ENCODE results near the gene NETO2. TPM values are rescaled to one million over a fixed set of nuclear protein-coding genes. Genes with fewer than 3 reads are reported as not detected.

Gene NETO2
- total and polyA plus RNA-seq, 2 donors (not counting 3 experiments of a cell fraction or from before 2014, with no cell fraction given): 18.4 to 24.8 TPM

DNA sequence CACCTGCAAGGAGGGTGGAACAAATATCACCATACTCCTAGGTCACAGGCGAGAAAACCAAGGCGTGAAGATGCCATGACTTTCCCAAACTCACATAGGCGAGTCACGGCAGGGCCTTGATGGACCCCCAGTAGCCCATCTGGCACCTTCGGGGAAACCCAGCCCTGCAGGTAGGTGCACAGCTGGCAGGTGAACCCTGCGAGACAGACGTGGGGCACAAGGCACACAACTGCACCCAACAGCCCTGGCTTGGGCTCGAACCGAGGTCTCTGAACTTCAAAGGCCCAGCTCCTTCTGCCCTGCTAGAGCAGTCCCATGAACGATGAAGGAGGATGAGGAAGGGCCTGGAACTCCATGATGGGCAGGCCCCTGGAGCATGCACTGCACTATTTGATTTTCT is 92.7 kb downstream of the NETO2 start:
- peaks cover 0 to 2% of the 10 kb centered on the region in 2 experiments for H3K27me3 ChIP-seq (ENCODE audit: control insufficient read depth in 2 of 2, insufficient read depth in 2 of 2, low read length in 2 of 2)
- no peaks in the 10 kb centered on the region for H3K9me3 ChIP-seq (replicated peaks; ENCODE audit: control insufficient read depth, insufficient read depth, low read length)
- H3K4me1 ChIP-seq (ENCODE audit: control insufficient read depth, extremely low read depth, insufficient read depth, low read length): no peaks in the 10 kb centered on the region
- ChIA-PET CTCF (interaction anchor here (0.9 kb wide), 1 partner anchor 93 kb away, joined by 3 read pairs; the partner anchor contains the start of gene NETO2), POLR2A (no interaction called here)
- BruUV-seq (replicated peaks): no TSS peak
- FAIRE-seq: no peak
- intact Hi-C loops (cut with micrococcal nuclease) (no loop called here), dilution Hi-C loops (cut with MboI; ENCODE audit: extremely low pct_ligation_motif_present, low sequenced_read_pairs) (no loop called here)
- TF ChIP-seq POLR2A (IDR thresholded peaks at IDR 0.05; ENCODE audit: low read depth, low read length): no peak
- no peak for TF ChIP-seq FOS (IDR thresholded peaks at IDR 0.05; ENCODE audit: borderline replicate concordance, insufficient read depth, low read length)
- no peak for TF ChIP-seq GATA2 (IDR thresholded peaks at IDR 0.05; ENCODE audit: insufficient read depth, insufficient read length, low read depth, low read length)
- no peak for TF ChIP-seq POLR2AphosphoS5 (IDR thresholded peaks at IDR 0.05; ENCODE audit: insufficient read depth, low read depth, low read length)
- TF ChIP-seq JUN (IDR thresholded peaks at IDR 0.05; ENCODE audit: borderline replicate concordance, insufficient read depth, insufficient read length, low read depth): no peak
- TF ChIP-seq MYC (IDR thresholded peaks at IDR 0.05; ENCODE audit: low read depth, low read length): no peak
- TF ChIP-seq EZH2 (IDR thresholded peaks at IDR 0.05; ENCODE audit: borderline replicate concordance, low read depth, low read length, severe bottlenecking): no peak
- TF ChIP-seq, protein P1, sequence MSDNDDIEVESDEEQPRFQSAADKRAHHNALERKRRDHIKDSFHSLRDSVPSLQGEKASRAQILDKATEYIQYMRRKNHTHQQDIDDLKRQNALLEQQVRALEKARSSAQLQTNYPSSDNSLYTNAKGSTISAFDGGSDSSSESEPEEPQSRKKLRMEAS (IDR thresholded peaks at IDR 0.05; ENCODE audit: insufficient read depth, insufficient read length): no peak
- TF ChIP-seq, protein P2, sequence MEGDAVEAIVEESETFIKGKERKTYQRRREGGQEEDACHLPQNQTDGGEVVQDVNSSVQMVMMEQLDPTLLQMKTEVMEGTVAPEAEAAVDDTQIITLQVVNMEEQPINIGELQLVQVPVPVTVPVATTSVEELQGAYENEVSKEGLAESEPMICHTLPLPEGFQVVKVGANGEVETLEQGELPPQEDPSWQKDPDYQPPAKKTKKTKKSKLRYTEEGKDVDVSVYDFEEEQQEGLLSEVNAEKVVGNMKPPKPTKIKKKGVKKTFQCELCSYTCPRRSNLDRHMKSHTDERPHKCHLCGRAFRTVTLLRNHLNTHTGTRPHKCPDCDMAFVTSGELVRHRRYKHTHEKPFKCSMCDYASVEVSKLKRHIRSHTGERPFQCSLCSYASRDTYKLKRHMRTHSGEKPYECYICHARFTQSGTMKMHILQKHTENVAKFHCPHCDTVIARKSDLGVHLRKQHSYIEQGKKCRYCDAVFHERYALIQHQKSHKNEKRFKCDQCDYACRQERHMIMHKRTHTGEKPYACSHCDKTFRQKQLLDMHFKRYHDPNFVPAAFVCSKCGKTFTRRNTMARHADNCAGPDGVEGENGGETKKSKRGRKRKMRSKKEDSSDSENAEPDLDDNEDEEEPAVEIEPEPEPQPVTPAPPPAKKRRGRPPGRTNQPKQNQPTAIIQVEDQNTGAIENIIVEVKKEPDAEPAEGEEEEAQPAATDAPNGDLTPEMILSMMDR (IDR thresholded peaks at IDR 0.05; ENCODE audit: extremely low read depth in 1 of 2, insufficient read depth in 1 of 2, low read depth in 1 of 2, low read length in 2 of 2): no peak
- no peak overlapping the region for H2AFZ ChIP-seq (ENCODE audit: low read depth, low read length)
- DNase-seq (ENCODE audit: low read depth, low spot score): no peak
- no peaks in the 10 kb centered on the region for H4K20me1 ChIP-seq (replicated peaks; ENCODE audit: control insufficient read depth, extremely low read depth, insufficient read depth, low read length)
- H3K9me1 ChIP-seq (replicated peaks; ENCODE audit: control insufficient read depth, extremely low read depth, insufficient read depth, low read length): no peaks in the 10 kb centered on the region
- H3K36me3 ChIP-seq (ENCODE audit: control insufficient read depth in 2 of 2, extremely low read depth in 1 of 2, insufficient read depth in 2 of 2, low read length in 2 of 2): no peaks in the 10 kb centered on the region
- H3K9ac ChIP-seq (replicated peaks; ENCODE audit: extremely low read depth, insufficient read depth, low read length): no peak overlapping the region
- no peak overlapping the region for H3K4me2 ChIP-seq (ENCODE audit: insufficient read depth, low read length)
- no peaks in the 10 kb centered on the region for H3K79me2 ChIP-seq (ENCODE audit: control insufficient read depth, insufficient read depth, low read length)
- H3K4me3 ChIP-seq (replicated peaks in 1 of 3; ENCODE audit: insufficient read depth in 1 of 3, low read depth in 1 of 3, low read length in 3 of 3): no peak overlapping the region
- no peak overlapping the region for H3K27ac ChIP-seq (ENCODE audit: insufficient read depth, low read depth, low read length)

Measured in endothelial cell of umbilical vein (primary cell).